Activated naive CD4-positive, alpha-beta T cell (primary cell): ENCODE results near the gene N4BP2.
"Not testable (repeated sequence)": the region's sequence is repeated elsewhere in the genome, so short reads cannot be mapped to it uniquely, and the experiment has no call there.

Experiments used
- DNase-seq, 4 experiments: peaks; one replicate each; lab custom pipeline; 2025; lab: John Stamatoyannopoulos, UW

The N4BP2 gene

GRCh38 chr4:40056716-40057585 is at the start of gene N4BP2:
Gene N4BP2, plus strand, starts transcription at chr4:40056850. Its CDS starts 40,491 bp downstream, at chr4:40097341.
- DNase-seq = peak; percentile 41 to 70 (median 52)

- DNase-seq = no peak
These were observed 40.6 kb upstream of the N4BP2 start for GRCh38 chr4:40016007-40016406.

- no peak for DNase-seq
These were observed 36.4 kb upstream of the N4BP2 start for GRCh38 chr4:40020221-40020620.

- DNase-seq = not testable (repeated sequence)
These were observed 35.5 kb upstream of the N4BP2 start for GRCh38 chr4:40021116-40021515.

- DNase-seq = not testable (repeated sequence)
These were observed 32.6 kb upstream of the N4BP2 start for GRCh38 chr4:40024049-40024448.

- no peak for DNase-seq
These were observed 23.9 kb upstream of the N4BP2 start for GRCh38 chr4:40032785-40033184.

GRCh38 chr4:40033613-40034012 is 23.0 kb upstream of the N4BP2 start:
- no peak for DNase-seq

- DNase-seq = no peak
These were observed 17.7 kb upstream of the N4BP2 start for GRCh38 chr4:40038977-40039376.

- DNase-seq = no peak
These were observed 15.7 kb upstream of the N4BP2 start for GRCh38 chr4:40040908-40041307.

- DNase-seq = no peak
These were observed 12.9 kb upstream of the N4BP2 start for GRCh38 chr4:40043786-40044185.

- no peak for DNase-seq
These were observed 10.2 kb upstream of the N4BP2 start for GRCh38 chr4:40046311-40046980.

- no peak for DNase-seq
These were observed 3.5 kb upstream of the N4BP2 start for GRCh38 chr4:40053161-40053560.

- no peak for DNase-seq
These were observed 1.2 kb upstream of the N4BP2 start for GRCh38 chr4:40055511-40055862.

- DNase-seq = peak; percentile 25 to 59 (median 38)
These were observed 561 bp upstream of the N4BP2 start for GRCh38 chr4:40055863-40056715.

- peak in 3 of 4 experiments; percentile 4 to 37 (median 25) for DNase-seq
These were observed 989 bp downstream of the N4BP2 start for GRCh38 chr4:40057586-40058091.

GRCh38 chr4:40058121-40058520 is 1.5 kb downstream of the N4BP2 start:
- DNase-seq = no peak

GRCh38 chr4:40058854-40059253 is 2.2 kb downstream of the N4BP2 start:
- DNase-seq = no peak

- DNase-seq = no peak
These were observed 2.7 kb downstream of the N4BP2 start for GRCh38 chr4:40059362-40059761.

- no peak for DNase-seq
These were observed 8.4 kb downstream of the N4BP2 start for GRCh38 chr4:40065010-40065409.

GRCh38 chr4:40066651-40067050 is 10.0 kb downstream of the N4BP2 start:
- no peak for DNase-seq

- no peak for DNase-seq
These were observed 13.7 kb downstream of the N4BP2 start for GRCh38 chr4:40070387-40070786.

GRCh38 chr4:40086421-40086820 is 29.8 kb downstream of the N4BP2 start:
- no peak for DNase-seq
